ENCODE data around the gene ATP9A.

DNA sequence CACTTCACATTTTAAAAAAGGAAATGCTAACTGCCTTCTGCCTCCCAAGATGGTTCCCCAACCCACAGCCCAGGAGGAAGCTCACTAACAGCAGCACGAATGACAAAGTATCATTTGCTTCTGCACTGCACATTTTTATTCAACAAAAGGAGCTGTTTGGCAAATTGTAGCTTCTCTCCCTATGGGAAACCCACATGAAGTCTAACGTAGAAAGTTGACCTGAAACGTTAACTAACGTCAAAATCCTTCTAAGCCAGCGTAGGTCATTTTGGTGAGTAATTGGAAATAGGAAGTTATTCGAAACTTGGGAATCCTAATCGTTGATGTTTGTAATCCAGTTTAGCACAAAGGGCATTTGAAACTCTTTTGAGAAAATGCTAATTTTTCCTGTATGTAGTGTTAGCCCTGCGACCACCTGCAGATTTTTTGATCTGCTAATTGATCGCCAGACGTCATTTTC, 31.2 kb upstream of the ATP9A start:
- TF ChIP-seq EZH2 (IDR thresholded peaks at IDR 0.05; ENCODE audit: borderline replicate concordance, insufficient read depth, low read length, poor library complexity, severe bottlenecking), result no peak
- TF ChIP-seq POLR2AphosphoS5 (IDR thresholded peaks at IDR 0.05), result no peak
- TF ChIP-seq REST (IDR thresholded peaks at IDR 0.05; ENCODE audit: borderline replicate concordance), result no peak

Measured in neural cell (in vitro differentiated cells).